Fibroblast of mammary gland (primary cell): Measurements from ENCODE around the gene GPR173.

ENCODE experiments used
- DNase-seq: peaks from one replicate; pipeline ENCODE4 v3.0.0-alpha.2; 2010; ENCODE audit warnings: low read depth
- H3K4me3 ChIP-seq: 2 replicates; pipeline ENCODE4 v1.5.1; 2011; ENCODE audit warnings: low read depth, mild to moderate bottlenecking, low read length, moderate library complexity; ENCODE audit not compliant: control insufficient read depth
- TF ChIP-seq, protein P1 (sequence below): conservative IDR thresholded peaks from 2 replicates; pipeline ENCODE4 v1.5.1; 2011; ENCODE audit warnings: low read depth, low read length, inconsistent platforms; ENCODE audit not compliant: control insufficient read depth, insufficient read depth

Gene GPR173

DNA sequence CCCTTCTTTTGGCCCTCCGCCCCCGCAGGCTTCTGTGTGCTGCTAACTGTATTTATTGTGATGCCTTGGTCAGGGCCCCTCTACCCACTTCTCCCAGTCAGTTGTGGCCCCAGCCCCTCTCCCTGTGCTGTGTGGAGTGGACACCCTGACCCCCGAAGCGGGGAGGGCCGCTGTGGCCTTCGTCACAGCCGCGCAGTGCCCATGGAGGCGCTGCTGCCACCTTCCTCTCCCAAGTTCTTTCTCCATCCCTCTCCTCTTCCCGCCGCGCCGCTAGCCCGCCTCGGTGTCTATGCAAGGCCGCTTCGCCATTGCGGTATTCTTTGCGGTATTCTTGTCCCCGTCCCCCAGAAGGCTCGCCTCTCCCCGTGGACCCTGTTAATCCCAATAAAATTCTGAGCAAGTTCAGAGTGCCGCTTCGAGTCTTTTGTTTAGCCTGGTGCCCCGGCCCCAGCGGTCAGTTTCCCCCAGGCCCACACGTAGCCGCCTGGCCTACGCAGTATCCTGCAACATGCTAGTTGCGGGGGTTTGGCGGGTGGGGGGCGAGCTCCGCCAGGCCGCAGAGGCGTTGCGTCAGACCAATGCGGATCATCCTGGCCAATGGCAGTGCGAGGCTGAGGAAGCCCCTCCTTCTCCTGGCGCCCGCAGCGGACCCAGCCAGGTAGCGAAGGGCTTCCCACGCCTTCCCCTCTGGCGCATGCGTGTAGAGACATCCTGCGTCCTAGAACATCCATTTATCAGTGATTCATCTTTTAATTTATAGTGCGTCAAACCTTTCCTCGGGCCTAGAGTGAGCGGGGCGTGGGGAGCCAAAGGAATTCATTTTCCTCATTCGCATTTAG lies 39.8 kb downstream of the GPR173 start:
- peak overlapping the region; percentile 48 for H3K4me3 ChIP-seq
- peak; percentile 85 for DNase-seq
- TF ChIP-seq, protein P1, sequence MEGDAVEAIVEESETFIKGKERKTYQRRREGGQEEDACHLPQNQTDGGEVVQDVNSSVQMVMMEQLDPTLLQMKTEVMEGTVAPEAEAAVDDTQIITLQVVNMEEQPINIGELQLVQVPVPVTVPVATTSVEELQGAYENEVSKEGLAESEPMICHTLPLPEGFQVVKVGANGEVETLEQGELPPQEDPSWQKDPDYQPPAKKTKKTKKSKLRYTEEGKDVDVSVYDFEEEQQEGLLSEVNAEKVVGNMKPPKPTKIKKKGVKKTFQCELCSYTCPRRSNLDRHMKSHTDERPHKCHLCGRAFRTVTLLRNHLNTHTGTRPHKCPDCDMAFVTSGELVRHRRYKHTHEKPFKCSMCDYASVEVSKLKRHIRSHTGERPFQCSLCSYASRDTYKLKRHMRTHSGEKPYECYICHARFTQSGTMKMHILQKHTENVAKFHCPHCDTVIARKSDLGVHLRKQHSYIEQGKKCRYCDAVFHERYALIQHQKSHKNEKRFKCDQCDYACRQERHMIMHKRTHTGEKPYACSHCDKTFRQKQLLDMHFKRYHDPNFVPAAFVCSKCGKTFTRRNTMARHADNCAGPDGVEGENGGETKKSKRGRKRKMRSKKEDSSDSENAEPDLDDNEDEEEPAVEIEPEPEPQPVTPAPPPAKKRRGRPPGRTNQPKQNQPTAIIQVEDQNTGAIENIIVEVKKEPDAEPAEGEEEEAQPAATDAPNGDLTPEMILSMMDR = no peak

DNA sequence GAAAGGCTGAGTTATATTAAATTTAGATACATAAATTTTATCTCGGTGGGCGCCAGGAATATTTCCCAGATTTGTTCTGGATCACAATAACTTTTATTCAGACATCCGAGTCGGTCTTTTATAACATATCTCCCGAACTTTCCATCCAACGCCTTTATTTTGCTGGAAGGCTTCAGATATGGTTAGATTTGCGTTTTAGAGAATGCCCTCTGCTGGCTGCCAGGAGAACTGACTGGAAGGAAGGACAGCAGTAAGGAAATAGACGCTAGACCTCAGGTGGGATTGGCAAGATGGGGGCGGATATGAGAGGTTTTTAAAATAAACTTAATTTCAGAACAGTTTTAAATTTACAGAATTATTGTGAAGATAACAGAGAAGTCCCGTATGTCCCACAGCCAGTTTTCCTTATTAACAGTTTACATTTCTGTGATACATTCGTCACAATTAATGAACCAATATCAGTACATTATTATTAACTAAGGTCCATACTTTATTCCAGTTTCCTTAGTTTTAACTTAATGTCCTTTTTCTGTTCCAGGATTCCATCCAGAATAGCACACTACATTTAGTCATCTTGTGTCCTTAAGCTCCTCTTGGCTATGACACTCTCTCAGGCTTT lies 40.7 kb downstream of the GPR173 start:
- peak overlapping the region; percentile 48 for H3K4me3 ChIP-seq
- DNase-seq = peak; percentile 74
- TF ChIP-seq, protein P1 = peak; percentile 89

- TF ChIP-seq, protein P1 = no peak
- no peak for DNase-seq
- no peak overlapping the region for H3K4me3 ChIP-seq
These were observed 41.3 kb downstream of the GPR173 start for GRCh38 chrX:53089925-53090324.

DNA sequence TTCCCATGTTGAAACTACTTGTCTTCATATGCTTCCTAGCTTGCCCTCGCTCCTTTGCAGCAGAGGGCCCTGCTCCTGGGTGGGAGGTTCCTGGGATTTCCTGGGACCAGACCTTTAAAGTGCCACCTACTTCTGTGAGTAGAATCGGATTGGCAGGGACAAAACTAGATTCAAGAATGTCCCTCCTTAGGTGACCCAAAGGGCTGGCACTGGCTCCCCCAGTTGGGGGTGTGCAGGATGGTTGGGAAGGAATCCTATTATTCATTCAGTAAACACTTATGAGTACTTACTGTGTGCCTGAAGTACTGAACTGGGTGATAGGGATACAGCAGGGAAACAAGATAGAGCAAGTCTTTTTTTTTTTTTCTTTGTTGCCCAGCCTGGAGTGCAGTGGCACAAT lies 42.8 kb downstream of the GPR173 start:
- DNase-seq = no peak
- no peak overlapping the region for H3K4me3 ChIP-seq
- TF ChIP-seq, protein P1 = no peak

GRCh38 chrX:53093177-53093655 lies 44.6 kb downstream of the GPR173 start:
- H3K4me3 ChIP-seq = peak overlapping the region; percentile 55
- TF ChIP-seq, protein P1 = peak; percentile 51
- DNase-seq = peak; percentile 78

GRCh38 chrX:53093748-53094581 lies 45.4 kb downstream of the GPR173 start, which contains the start of gene KANTR:
TSS of gene KANTR (plus strand) at chrX:53094142. CDS start at chrX:53124273, 30,131 bp downstream.
- peak within 1 kb of the TSS; percentile 60 for H3K4me3 ChIP-seq
- DNase-seq = peak; percentile 94
- TF ChIP-seq, protein P1 = no peak
